Pancreas (tissue), 10 donors: Measurements from ENCODE around the gene SLC35B3. TPM values are rescaled to one million over a fixed set of nuclear protein-coding genes. Genes with fewer than 3 reads are reported as not detected.
"Not testable (repeated sequence)": the region's sequence is repeated elsewhere in the genome, so short reads cannot be mapped to it uniquely, and the experiment has no call there.

Experiments used
- ATAC-seq, 4 donors: fragments of 200-7000 bp; cut with Tn5 transposase; one replicate each; pipeline versions ENCODE4 v1.8.0 to v1.9.1; 2020; ENCODE audit warnings: mild to moderate bottlenecking in 4 of 4, moderate library complexity in 4 of 4
- DNase-seq, 6 donors: peaks; one replicate each; pipeline ENCODE4 v3.0.0-alpha.2; 2020
- FAIRE-seq: peaks from 2 replicates; lab custom pipeline; 2012; peaks lifted over from hg19 to GRCh38; lab: Jason Lieb, UNC
- H3K27ac ChIP-seq, 4 donors: fragments of 200-600 bp; sonication (generic); 1 replicate in 3 of 4; 2 replicates in 1 of 4; pipeline versions ENCODE4 v1.5.0 to v1.8.0; 2020
- H3K27me3 ChIP-seq, 4 donors: fragments of 200-600 bp; one replicate each; pipeline ENCODE4 v1.8.0; 2021
- H3K36me3 ChIP-seq, 3 donors: fragments of 200-600 bp; sonication (generic) in 1 of 3; one replicate each; pipeline versions ENCODE4 v1.5.0 to v1.8.0; 2020 to 2021
- H3K4me1 ChIP-seq, 3 donors: fragments of 200-600 bp; one replicate each; pipeline ENCODE4 v1.8.0; 2021
- H3K4me3 ChIP-seq, 4 donors: fragments of 200-600 bp; sonication (generic) in 2 of 4; one replicate each; pipeline versions ENCODE4 v1.5.0 to v1.8.0; 2020 to 2021
- H3K9me3 ChIP-seq, 4 donors: fragments of 200-600 bp; one replicate each; pipeline ENCODE4 v1.8.0; 2021
- CTCF ChIP-seq, 4 donors: fragments of 200-600 bp; sonication (generic) in 3 of 4; IDR thresholded peaks; one replicate each; pipeline versions ENCODE4 v1.5.0 to v1.8.0; 2021; ENCODE audit warnings: antibody characterized with exemption in 4 of 4
- whole genome bisulfite sequencing, 2 donors: extraction: QIAGEN DNeasy Blood & Tissue Kit; methylation state at CpG; one replicate each; pipeline ENCODE4 v1.1.7; 2013; 5-methylcytosine and 5-hydroxymethylcytosine counted together
- intact Hi-C, 3 donors: fragments of 100-400 bp; cut with DNase I; formaldehyde crosslinking; loops; one replicate each; pipeline versions ENCODE4 v1.11.1 to v1.14.2; 2022
- polyA plus RNA-seq, 2 donors: library from polyadenylated mRNA; stranded (reverse); fragments of 200-250 nt; gene quantifications; one replicate each; pipeline ENCODE4 v1.2.3, GENCODE V29; 2013
- total RNA-seq, 6 donors: library from RNA; stranded (reverse); fragmentation: NEBNext Ultra II Directional in 4 of 6; extraction: Animal tissue kit (Norgen Biotek cat#: 25700) in 4 of 6; gene quantifications; one replicate each; pipeline versions ENCODE4 v1.2.1 to v1.2.4, GENCODE V29; 2021 to 2023
- donor health status: healthy with polysubstance abuse.
- donor health status: DM: no; HTN: no; CAD: no; lungs with moderate emphysema.
- donor health status: DM: no; HTN: no; CAD: no.
- donor health status: control.
- donor health status: control.
- donor health status: Bipolar disorder and iron deficiency.
- donor health status: DM: yes; HTN: yes; CAD: no.
- donor health status: DM: no; HTN: no; CAD: no.
- donor health status: DM: no; HTN: no; CAD: no.
- donor health status: DM: yes; HTN: yes; CAD: no.

SLC35B3 gene
- total and polyA plus RNA-seq, 8 donors, result 8.5 to 16.0 (median 11.8) TPM

- 69 to 87% methylated on average over 6 of the region's 6 CpGs for WGBS, 2 donors
- FAIRE-seq (no peak), ATAC-seq (no peak), DNase-seq (no peak)
- TF ChIP-seq CTCF (IDR thresholded peaks at IDR 0.05), result no peak
- intact Hi-C loops, result no loop called here
- Histone ChIP-seq H3K4me3 (no peak overlapping the region), H3K36me3 (no peaks in the 10 kb centered on the region), H3K27me3 (no peaks in the 10 kb centered on the region), H3K9me3 (no peaks in the 10 kb centered on the region), H3K4me1 (no peaks in the 10 kb centered on the region), H3K27ac (no peak overlapping the region)
Observed at GRCh38 chr6:8468552-8469356, 33.4 kb upstream of the SLC35B3 start.

GRCh38 chr6:8462694-8463093 lies 27.3 kb upstream of the SLC35B3 start:
- Histone ChIP-seq H3K36me3 (no peaks in the 10 kb centered on the region), H3K4me1 (no peaks in the 10 kb centered on the region), H3K27ac (no peak overlapping the region), H3K4me3 (no peak overlapping the region), H3K27me3 (no peaks in the 10 kb centered on the region), H3K9me3 (no peaks in the 10 kb centered on the region)
- no peak for FAIRE-seq
- intact Hi-C loops, result no loop called here
- ATAC-seq, result peak in 1 of 4 donors; percentile 66
- TF ChIP-seq CTCF (IDR thresholded peaks at IDR 0.05), result no peak
- WGBS, 2 donors, result 43 to 70% methylated on average over 1 of the region's 1 CpG
- no peak for DNase-seq

GRCh38 chr6:8462169-8462568 lies 26.8 kb upstream of the SLC35B3 start:
- Histone ChIP-seq H3K4me3 (no peak overlapping the region), H3K27me3 (no peaks in the 10 kb centered on the region), H3K9me3 (no peaks in the 10 kb centered on the region), H3K4me1 (no peaks in the 10 kb centered on the region), H3K27ac (no peak overlapping the region), H3K36me3 (no peaks in the 10 kb centered on the region)
- no peak for DNase-seq
- no peak for TF ChIP-seq CTCF (IDR thresholded peaks at IDR 0.05)
- intact Hi-C loops, result no loop called here
- FAIRE-seq, result no peak
- ATAC-seq, result no peak
- 91 to 92% methylated on average over 3 of the region's 3 CpGs for WGBS, 2 donors

GRCh38 chr6:8446391-8446790 lies 11.0 kb upstream of the SLC35B3 start:
- 43% methylated on average over 2 of the region's 2 CpGs for WGBS, 2 donors
- Histone ChIP-seq H3K27me3 (no peaks in the 10 kb centered on the region), H3K36me3 (no peaks in the 10 kb centered on the region), H3K27ac (no peak overlapping the region), H3K4me3 (no peak overlapping the region), H3K9me3 (no peaks in the 10 kb centered on the region), H3K4me1 (no peaks in the 10 kb centered on the region)
- intact Hi-C loops, result no loop called here
- ATAC-seq, result no peak
- TF ChIP-seq CTCF (IDR thresholded peaks at IDR 0.05), result no peak
- no peak for DNase-seq
- FAIRE-seq, result no peak

GRCh38 chr6:8445930-8446329 lies 10.6 kb upstream of the SLC35B3 start:
- H3K36me3 ChIP-seq, H3K9me3 ChIP-seq, ATAC-seq, DNase-seq, H3K27me3 ChIP-seq, H3K27ac ChIP-seq, intact Hi-C loops, FAIRE-seq, H3K4me1 ChIP-seq, H3K4me3 ChIP-seq: not testable (repeated sequence)
- WGBS, 2 donors, result 78 to 79% methylated on average over 4 of the region's 4 CpGs
